HUES6 (cell line): Measurements from ENCODE around the gene GNG7.
"Not testable (repeated sequence)": the region's sequence is repeated elsewhere in the genome, so short reads cannot be mapped to it uniquely, and the experiment has no call there.

Experiments used
- H3K27ac ChIP-seq: 2 replicates; pipeline ENCODE4 v1.7.0; 2013; ENCODE audit warnings: low read depth, mild to moderate bottlenecking, low read length, inconsistent platforms
- H3K27me3 ChIP-seq: 2 replicates; pipeline ENCODE4 v1.6.1; 2013; ENCODE audit warnings: low read length; ENCODE audit not compliant: control insufficient read depth, insufficient read depth
- H3K36me3 ChIP-seq: 2 replicates; pipeline ENCODE4 v1.6.1; 2013; ENCODE audit warnings: low read length; ENCODE audit not compliant: control insufficient read depth, insufficient read depth
- H3K4me1 ChIP-seq: 2 replicates; pipeline ENCODE4 v1.6.1; 2013; ENCODE audit warnings: low read length; ENCODE audit not compliant: control insufficient read depth, insufficient read depth
- H3K4me3 ChIP-seq: 2 replicates; pipeline ENCODE4 v1.5.1; 2013; ENCODE audit warnings: low read depth, low read length
- H3K9ac ChIP-seq: one replicate; pipeline ENCODE4 v1.6.1; 2013; ENCODE audit warnings: mild to moderate bottlenecking, low read length
- H3K9me3 ChIP-seq: 2 replicates; pipeline ENCODE4 v1.6.1; 2013; ENCODE audit warnings: low read depth, low read length; ENCODE audit not compliant: control insufficient read depth, insufficient read depth

The GNG7 gene

DNA sequence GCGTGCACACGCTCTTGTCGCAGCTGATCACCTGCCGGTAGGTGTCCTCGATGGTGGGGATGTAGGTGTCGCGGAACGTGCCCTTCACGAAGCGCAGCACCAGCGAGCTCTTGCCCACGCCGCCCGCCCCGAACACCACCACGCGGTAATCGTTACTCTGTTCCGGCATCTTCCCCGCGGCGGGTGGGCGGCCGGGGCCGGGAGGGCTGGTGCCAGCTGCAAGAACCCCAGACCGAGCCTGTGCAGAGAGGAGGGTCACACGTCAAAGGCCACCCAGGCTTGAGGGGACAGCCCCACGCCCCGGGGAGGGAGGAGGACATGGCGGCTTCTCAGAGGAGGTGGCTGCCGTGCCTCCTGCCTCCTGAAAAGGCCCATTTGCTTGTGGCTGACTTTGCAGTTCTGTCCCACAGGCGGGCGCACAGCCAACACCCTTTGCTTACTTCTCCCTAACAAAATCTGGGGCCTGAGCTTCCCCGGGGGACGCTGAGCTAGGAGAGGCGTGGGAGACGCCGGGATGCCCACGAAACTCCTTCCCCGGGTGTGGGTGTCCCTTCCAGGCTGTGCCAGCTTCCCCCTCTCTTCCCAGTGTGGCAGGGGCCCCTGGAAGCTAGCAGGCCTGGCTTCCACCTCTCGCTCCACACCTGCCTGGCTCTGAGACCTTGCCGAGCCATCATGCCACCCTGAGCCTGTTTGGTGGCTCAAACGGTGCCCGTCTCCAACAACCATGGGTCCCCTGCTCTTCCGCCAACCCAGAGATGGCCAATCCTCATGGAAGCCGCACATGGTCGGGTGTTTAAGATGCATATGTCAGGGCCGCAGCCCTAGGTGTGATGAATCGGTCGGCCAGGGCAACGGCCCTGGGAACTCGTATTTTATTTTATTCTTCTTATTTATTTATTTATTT lies 15.4 kb upstream of the GNG7 start:
- Histone ChIP-seq H3K4me3 (no peak overlapping the region), H3K27me3 (peaks cover 15% of the 10 kb centered on the region), H3K4me1 (peaks cover 12% of the 10 kb centered on the region; the same call in 1 of the 2 replicates), H3K9me3 (peaks cover 13% of the 10 kb centered on the region), H3K36me3 (no peaks in the 10 kb centered on the region), H3K9ac (no peak overlapping the region), H3K27ac (no peak overlapping the region)

DNA sequence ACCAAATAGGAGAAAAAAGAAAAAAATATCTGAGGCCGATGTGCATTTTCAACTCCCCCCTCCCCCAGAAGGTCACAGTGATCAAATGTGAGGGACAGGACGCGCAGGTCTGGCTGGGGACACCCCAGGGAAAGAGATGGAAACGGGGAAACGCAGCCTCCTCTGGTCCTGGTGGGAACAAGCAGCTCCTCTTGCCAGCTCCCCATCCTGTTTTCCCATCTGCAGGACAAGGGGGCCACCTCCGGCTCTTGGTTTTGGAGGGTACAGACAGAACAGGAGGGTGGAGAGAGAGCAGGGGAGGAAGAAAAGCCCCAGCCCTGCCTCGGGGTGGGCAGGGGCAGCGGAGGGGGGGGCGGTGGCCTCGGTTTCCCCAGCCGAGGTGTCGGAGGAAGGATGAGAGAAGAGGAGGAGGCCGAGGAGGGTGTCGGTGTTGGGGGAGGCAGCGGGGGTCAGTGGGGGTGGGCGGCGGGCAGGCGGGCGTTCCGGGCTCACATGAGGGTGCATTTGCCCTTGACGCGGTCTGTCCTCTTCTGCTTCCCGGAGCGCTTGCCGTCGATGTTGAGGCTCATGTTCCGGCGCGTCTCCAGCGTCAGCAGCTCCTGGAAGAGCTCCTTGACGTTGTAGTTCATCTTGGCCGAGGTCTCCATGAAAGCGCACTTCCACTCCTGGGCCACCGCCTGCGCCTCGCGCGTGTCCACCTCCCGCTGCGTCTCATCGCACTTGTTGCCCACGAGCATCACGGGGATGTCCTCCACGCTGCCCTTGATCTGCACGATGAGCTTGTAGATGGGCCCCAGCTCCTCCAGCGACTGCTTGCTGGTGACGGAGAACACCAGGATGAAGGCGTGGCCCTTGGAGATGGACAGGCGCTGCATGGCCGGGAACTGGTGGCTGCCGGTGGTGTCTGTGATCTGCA lies 14.5 kb upstream of the GNG7 start:
- Histone ChIP-seq H3K27me3 (peaks cover 6% of the 10 kb centered on the region), H3K9me3 (peaks cover 13% of the 10 kb centered on the region), H3K4me3 (no peak overlapping the region), H3K27ac (no peak overlapping the region), H3K36me3 (no peaks in the 10 kb centered on the region), H3K9ac (no peak overlapping the region), H3K4me1 (peaks cover 9% of the 10 kb centered on the region; the same call in 1 of the 2 replicates)

DNA sequence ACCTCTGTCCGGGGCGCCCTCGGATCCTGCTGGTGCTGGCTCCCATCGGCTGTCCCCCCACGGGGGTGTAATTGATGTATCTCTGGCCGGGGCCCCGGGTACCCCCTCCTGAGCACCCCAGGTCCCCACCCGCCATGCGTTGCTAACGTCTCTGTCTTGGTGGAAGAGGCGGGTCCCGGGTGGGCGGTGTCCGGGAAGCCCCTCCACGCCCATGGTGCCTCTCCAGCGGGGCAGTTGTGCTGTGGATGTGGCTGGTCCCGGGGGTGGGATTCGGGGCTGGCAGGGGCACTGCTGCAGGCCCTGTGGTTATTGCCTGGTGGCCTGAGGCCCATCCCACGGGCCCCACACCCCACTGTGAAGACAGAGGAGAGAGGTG lies 13.8 kb upstream of the GNG7 start:
- H3K36me3 ChIP-seq: no peaks in the 10 kb centered on the region
- no peak overlapping the region for H3K27ac ChIP-seq
- H3K4me3 ChIP-seq: no peak overlapping the region
- peaks cover 13% of the 10 kb centered on the region for H3K9me3 ChIP-seq
- H3K4me1 ChIP-seq: peaks cover 8% of the 10 kb centered on the region; the same call in 1 of the 2 replicates
- H3K9ac ChIP-seq: no peak overlapping the region
- no peaks in the 10 kb centered on the region; the same call in 1 of the 2 replicates for H3K27me3 ChIP-seq

DNA sequence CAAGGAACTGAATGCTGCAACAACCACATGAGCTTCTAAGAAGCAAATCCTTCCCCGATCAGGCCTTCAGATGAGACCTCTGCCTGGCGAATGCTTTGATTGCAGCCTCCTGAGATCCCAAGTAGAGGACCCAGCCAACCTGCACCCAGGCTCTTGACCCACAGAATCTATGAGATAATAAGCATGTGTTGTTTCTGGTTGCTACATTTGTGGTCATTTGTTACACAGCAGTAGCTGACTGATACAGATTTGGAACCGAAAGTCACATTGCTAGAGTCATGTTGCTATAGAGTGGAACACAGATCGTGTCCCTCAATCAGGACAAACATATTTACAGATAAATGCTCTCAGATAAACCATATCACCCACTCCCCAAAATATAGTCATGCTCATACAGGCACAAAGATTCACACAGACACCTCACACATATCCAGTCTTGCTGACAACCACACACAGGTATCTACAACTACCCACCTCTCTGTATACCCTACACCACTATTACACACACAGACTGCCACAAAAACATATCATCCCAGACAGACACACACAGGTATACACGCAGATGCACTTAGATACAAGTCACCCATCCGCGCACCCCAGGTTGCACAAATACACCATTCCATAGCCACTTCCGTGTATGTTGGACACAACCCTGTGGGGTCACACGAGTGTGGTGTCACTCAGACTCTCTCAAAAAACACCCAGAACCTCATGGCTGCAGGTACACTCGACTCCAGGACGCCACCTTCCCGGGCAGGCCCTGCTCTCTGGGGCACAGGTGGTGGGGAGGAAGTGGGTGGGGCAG lies 13.2 kb upstream of the GNG7 start:
- no peak overlapping the region for H3K9ac ChIP-seq
- peaks cover 8% of the 10 kb centered on the region; the same call in 1 of the 2 replicates for H3K4me1 ChIP-seq
- H3K27ac ChIP-seq: no peak overlapping the region
- H3K36me3 ChIP-seq: no peaks in the 10 kb centered on the region
- peaks cover 13% of the 10 kb centered on the region for H3K9me3 ChIP-seq
- H3K27me3 ChIP-seq: no peaks in the 10 kb centered on the region; the same call in 1 of the 2 replicates
- no peak overlapping the region for H3K4me3 ChIP-seq

DNA sequence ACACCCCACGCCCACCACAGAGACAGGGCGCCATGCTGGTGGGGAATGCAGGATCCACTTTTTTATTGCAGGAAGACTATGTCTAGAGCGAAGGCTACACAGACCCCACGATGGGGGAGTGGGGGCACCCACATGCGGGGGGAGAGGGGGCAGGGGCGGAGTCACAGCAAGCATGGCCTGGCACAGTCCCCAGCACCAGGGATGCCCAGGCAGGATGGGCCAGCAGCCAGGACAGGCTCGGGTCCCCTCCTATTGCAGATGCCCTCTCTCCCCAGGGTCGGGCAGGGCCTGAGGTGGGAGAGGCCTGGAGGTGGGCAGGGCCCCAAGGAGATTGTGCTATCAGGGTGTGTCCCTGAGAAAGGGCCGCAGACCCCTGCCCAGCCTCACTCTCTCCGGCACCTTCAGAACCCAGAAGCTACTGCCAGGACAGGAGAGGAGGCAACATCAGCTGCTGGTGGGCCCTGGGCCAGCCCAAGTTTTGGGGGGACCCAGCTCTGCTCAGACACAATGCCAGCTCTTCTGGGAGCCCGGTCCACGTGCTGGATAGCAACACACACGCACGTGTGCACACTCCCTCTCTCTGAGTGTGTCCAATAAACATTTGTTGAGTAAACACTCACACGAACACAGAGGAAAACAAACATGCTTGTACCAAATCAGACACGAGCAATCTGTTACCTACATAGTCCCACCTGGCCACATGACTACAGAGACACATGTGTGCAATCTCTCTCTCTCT lies 12.2 kb upstream of the GNG7 start:
- Histone ChIP-seq H3K36me3 (no peaks in the 10 kb centered on the region), H3K9ac (no peak overlapping the region), H3K27me3 (no peaks in the 10 kb centered on the region; the same call in 1 of the 2 replicates), H3K9me3 (peaks cover 13% of the 10 kb centered on the region), H3K27ac (no peak overlapping the region), H3K4me1 (peaks cover 2% of the 10 kb centered on the region; the same call in 1 of the 2 replicates), H3K4me3 (no peak overlapping the region)

DNA sequence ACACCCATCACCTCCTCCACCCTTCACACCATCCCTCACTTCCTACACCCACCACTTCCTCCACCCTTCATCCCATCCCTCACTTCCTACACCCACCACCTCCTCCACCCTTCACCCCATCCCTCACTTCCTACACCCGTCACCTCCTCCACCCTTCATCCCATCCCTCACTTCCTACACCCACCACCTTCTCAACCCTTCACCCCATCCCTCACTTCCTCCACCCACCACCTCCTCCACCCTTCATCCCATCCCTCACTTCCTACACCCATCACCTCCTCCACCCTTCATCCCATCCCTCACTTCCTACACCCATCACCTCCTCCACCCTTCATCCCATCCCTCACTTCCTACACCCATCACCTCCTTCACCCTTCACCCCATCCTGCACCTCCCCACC lies 11.6 kb upstream of the GNG7 start:
- H3K9me3 ChIP-seq: peaks cover 13% of the 10 kb centered on the region
- not testable (repeated sequence) for H3K27ac ChIP-seq, H3K36me3 ChIP-seq, H3K27me3 ChIP-seq, H3K4me3 ChIP-seq, H3K9ac ChIP-seq, H3K4me1 ChIP-seq

DNA sequence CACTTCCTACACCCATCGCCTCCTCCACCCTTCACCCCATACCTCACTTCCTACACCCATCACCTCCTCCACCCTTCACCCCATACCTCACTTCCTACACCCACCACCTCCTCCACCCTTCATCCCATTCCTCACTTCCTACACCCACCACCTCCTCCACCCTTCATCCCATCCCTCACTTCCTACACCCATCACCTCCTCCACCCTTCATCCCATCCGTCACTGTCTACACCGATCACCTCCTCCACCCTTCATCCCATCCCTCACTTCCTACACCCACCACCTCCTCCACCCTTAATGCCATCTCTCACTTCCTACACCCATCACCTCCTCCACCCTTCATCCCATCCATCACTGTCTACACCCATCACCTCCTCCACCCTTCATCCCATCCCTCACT lies 10.7 kb upstream of the GNG7 start:
- H3K27ac ChIP-seq, H3K27me3 ChIP-seq, H3K4me1 ChIP-seq, H3K4me3 ChIP-seq, H3K36me3 ChIP-seq, H3K9ac ChIP-seq: not testable (repeated sequence)
- peaks cover 13% of the 10 kb centered on the region for H3K9me3 ChIP-seq

DNA sequence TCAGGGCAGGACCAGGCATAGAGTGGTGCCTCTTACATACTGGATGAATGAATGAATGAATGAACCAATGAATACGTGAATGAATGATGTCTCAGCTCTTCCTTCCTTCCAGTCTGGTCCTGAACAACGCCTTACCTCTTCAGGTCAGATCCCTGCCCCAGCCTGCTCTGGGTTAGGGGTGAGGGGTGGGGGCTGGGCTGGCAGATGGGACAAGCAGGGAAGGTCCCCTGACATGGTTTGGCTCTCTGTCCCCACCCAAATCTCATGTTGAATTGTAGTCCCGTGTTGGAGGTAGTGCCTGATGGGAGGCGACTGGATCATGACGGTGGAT lies 9.3 kb upstream of the GNG7 start:
- Histone ChIP-seq H3K27me3 (no peaks in the 10 kb centered on the region; the same call in 1 of the 2 replicates), H3K36me3 (no peaks in the 10 kb centered on the region), H3K4me3 (no peak overlapping the region), H3K27ac (no peak overlapping the region), H3K9ac (no peak overlapping the region), H3K9me3 (peaks cover 13% of the 10 kb centered on the region), H3K4me1 (no peaks in the 10 kb centered on the region)

DNA sequence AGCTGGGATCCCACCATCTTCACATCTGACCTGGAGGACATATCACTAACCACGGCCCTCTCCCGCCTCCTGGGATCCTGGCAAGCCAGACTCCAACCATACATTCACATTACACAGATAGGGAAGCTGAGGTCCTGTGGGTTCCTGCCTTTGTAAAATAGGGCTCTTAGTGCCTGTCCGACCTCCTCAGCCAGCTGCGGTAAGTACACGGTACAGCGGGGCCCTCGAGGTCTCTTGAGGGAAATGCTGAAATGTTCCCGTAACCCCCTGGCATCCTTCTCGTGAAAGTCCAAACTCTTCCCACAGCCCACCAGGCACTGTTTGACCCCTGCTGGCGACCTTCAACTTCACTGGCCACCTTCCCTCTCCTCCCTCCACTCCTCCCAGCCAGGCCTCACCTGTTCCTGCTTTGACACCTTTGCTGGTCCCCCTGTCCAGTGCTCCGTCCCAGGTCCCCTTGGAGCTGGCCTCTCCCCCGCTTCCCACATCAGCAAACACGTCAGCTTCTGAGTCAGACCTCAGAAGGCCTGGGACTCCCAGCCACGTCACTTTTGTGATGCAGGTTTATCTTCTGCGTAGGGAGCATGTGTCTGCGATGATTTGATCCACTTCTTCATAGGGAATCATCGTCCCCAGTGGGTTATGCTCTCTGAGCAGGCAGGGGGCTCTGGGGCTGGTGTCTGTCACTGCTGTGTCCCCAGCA lies 8.8 kb upstream of the GNG7 start:
- H3K27me3 ChIP-seq: no peaks in the 10 kb centered on the region; the same call in 1 of the 2 replicates
- no peak overlapping the region for H3K27ac ChIP-seq
- H3K36me3 ChIP-seq: no peaks in the 10 kb centered on the region
- peaks cover 13% of the 10 kb centered on the region for H3K9me3 ChIP-seq
- H3K9ac ChIP-seq: no peak overlapping the region
- no peaks in the 10 kb centered on the region for H3K4me1 ChIP-seq
- no peak overlapping the region for H3K4me3 ChIP-seq

DNA sequence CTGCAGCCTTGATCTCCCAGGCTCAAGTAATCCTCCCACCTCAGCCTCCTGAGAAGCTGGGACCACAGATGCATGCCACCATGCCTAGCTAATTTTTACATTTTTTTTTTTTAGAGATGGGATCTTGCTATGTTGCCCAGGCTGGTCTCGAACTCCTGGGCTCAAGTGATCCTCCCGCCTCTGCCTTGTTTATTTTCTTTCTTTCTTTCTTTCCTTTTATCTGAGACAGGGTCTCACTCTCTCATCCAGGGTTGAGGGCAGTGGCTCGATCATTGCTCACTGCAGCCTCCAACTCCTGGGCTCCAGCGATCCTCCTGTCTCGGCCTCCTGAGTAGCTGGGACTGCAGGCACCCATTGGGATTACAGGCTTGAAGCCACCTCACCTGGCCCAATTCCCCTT lies 3.8 kb upstream of the GNG7 start:
- no peaks in the 10 kb centered on the region for H3K9me3 ChIP-seq
- H3K27ac ChIP-seq: no peak overlapping the region
- no peak overlapping the region for H3K9ac ChIP-seq
- H3K4me3 ChIP-seq: no peak overlapping the region
- H3K36me3 ChIP-seq: no peaks in the 10 kb centered on the region
- H3K27me3 ChIP-seq: peaks cover 9% of the 10 kb centered on the region
- peaks cover 5% of the 10 kb centered on the region; the same call in 1 of the 2 replicates for H3K4me1 ChIP-seq
